ENCODE measurements around the gene FEV. TPM values are rescaled to one million over a fixed set of nuclear protein-coding genes. Genes with fewer than 3 reads are reported as not detected.
A peak's percentile ranks its signal among the peaks of the same experiment; 100 is the strongest.

FEV gene
- total and polyA plus RNA-seq, 11 donors = not detected

GRCh38 chr2:219019436-219019835, 34.5 kb upstream of the FEV start:
- H3K9me3 ChIP-seq = no peaks in the 10 kb centered on the region
- 73 to 92% (median 85%) methylated on average over 5 to 6 of the region's 6 CpGs for WGBS, 4 donors
- no peak for TF ChIP-seq CTCF (IDR thresholded peaks at IDR 0.05)
- TF ChIP-seq POLR2A (IDR thresholded peaks at IDR 0.05) = no peak
- intact Hi-C loops (cut with DNase I) = no loop called here
- H3K4me1 ChIP-seq = no peaks in the 10 kb centered on the region
- no peak overlapping the region for H3K27ac ChIP-seq
- ATAC-seq (no peak), DNase-seq (no peak)
- peaks cover 0 to 24% (median 0%) of the 10 kb centered on the region in 9 donors for H3K27me3 ChIP-seq
- no peaks in the 10 kb centered on the region for H3K36me3 ChIP-seq
- H3K4me3 ChIP-seq = no peak overlapping the region

DNA sequence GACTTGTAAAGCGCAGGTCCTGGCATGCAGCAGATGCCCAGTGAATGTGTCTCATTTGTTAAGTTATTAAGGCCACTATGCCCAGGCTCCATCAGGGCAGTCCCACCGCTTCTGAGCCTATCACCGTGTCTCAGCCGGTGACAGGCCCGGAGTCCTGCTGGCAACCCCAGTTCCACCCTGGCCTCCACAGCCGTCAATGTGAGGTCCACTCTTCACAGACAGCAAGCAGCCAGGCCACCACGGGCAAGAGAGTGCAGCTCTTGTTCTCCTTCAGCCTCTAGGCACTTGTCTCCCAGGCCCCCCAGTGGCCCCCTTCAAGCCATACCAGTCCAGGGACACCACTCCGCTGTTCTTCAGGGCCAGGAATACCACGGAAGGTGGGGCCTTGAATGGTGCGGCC, 33.7 kb upstream of the FEV start:
- ATAC-seq (no peak), DNase-seq (no peak)
- intact Hi-C loops (cut with DNase I) = no loop called here
- TF ChIP-seq POLR2A (IDR thresholded peaks at IDR 0.05) = no peak
- TF ChIP-seq CTCF (IDR thresholded peaks at IDR 0.05) = no peak
- H3K27ac ChIP-seq = no peak overlapping the region
- WGBS, 4 donors = 82 to 86% (median 83%) methylated on average over 8 to 10 of the region's 10 CpGs
- H3K9me3 ChIP-seq = no peaks in the 10 kb centered on the region
- no peaks in the 10 kb centered on the region for H3K4me1 ChIP-seq
- peaks cover 0 to 25% (median 0%) of the 10 kb centered on the region in 9 donors for H3K27me3 ChIP-seq
- no peaks in the 10 kb centered on the region for H3K36me3 ChIP-seq
- no peak overlapping the region for H3K4me3 ChIP-seq

GRCh38 chr2:219018286-219018685, 33.3 kb upstream of the FEV start:
- DNase-seq (no peak), ATAC-seq (no peak)
- TF ChIP-seq CTCF (IDR thresholded peaks at IDR 0.05) = no peak
- Histone ChIP-seq H3K9me3 (no peaks in the 10 kb centered on the region), H3K4me3 (no peak overlapping the region), H3K4me1 (no peaks in the 10 kb centered on the region), H3K36me3 (no peaks in the 10 kb centered on the region), H3K27me3 (peaks cover 0 to 29% (median 0%) of the 10 kb centered on the region in 9 donors), H3K27ac (no peak overlapping the region)
- WGBS, 4 donors = 81 to 88% (median 86%) methylated on average over 6 to 7 of the region's 7 CpGs
- intact Hi-C loops (cut with DNase I) = no loop called here

GRCh38 chr2:219017201-219017931, 32.4 kb upstream of the FEV start:
- Histone ChIP-seq H3K4me3 (no peak overlapping the region), H3K36me3 (no peaks in the 10 kb centered on the region), H3K27ac (no peak overlapping the region), H3K4me1 (no peaks in the 10 kb centered on the region), H3K9me3 (no peaks in the 10 kb centered on the region), H3K27me3 (peaks cover 0 to 29% (median 0%) of the 10 kb centered on the region in 9 donors)
- ATAC-seq (peak in 1 of 4 donors; percentile 19), DNase-seq (no peak)
- TF ChIP-seq CTCF (IDR thresholded peaks at IDR 0.05) (no peak), POLR2A (IDR thresholded peaks at IDR 0.05) (no peak)
- intact Hi-C loops (cut with DNase I) = no loop called here
- WGBS, 4 donors = 69 to 75% (median 71%) methylated on average over 14 of the region's 14 CpGs
